H1 (cell line): Measurements from ENCODE around the gene ZNF212.

Experiments used
- ATF3 ChIP-seq: IDR thresholded peaks from 2 replicates; pipeline ENCODE4 v1.6.1; 2011; ENCODE audit warnings: low read depth, mild to moderate bottlenecking, low read length; ENCODE audit not compliant: insufficient read depth
- CREB1 ChIP-seq: IDR thresholded peaks from 2 replicates; pipeline ENCODE4 v1.6.1; 2012; ENCODE audit warnings: inconsistent platforms
- CTCF ChIP-seq, 3 experiments: IDR thresholded peaks; 1 replicate in 2 of 3; 2 replicates in 1 of 3; pipeline versions ENCODE4 v1.5.1 to v1.6.1; 2011; ENCODE audit warnings: low read length in 3 of 3, mild to moderate bottlenecking in 3 of 3, inconsistent platforms in 2 of 3, low read depth in 1 of 3, moderate library complexity in 1 of 3; ENCODE audit not compliant: insufficient read depth in 1 of 3; ENCODE audit errors: control extremely low read depth in 1 of 3
- POLR2AphosphoS5 ChIP-seq: IDR thresholded peaks from 2 replicates; pipeline ENCODE4 v1.6.1; 2011; ENCODE audit warnings: low read depth, low read length
- RFX5 ChIP-seq: IDR thresholded peaks from 2 replicates; pipeline ENCODE4 v1.6.1; 2011; ENCODE audit warnings: low read depth, low read length, improper control_type of control experiment, borderline replicate concordance
- RNF2 ChIP-seq: fragments of 200-900, 300-1000 bp; sonication (generic); IDR thresholded peaks from 2 replicates; pipeline ENCODE4 v1.7.1; 2016; ENCODE audit warnings: borderline replicate concordance, low read depth, mild to moderate bottlenecking, antibody characterized with exemption, low read length; ENCODE audit not compliant: poor library complexity, severe bottlenecking; ENCODE audit errors: missing control alignments
- RXRA ChIP-seq: IDR thresholded peaks from 2 replicates; pipeline ENCODE4 v1.6.1; 2011; ENCODE audit warnings: low read depth, mild to moderate bottlenecking, low read length, moderate library complexity; ENCODE audit not compliant: insufficient read depth

- no peak for TF ChIP-seq RNF2
- TF ChIP-seq ATF3: no peak
- no peak for TF ChIP-seq RFX5
- no peak for TF ChIP-seq RXRA
- TF ChIP-seq CTCF (IDR thresholded peaks at IDR 0.05; ENCODE audit: control extremely low read depth in 1 of 3, insufficient read depth in 1 of 3, low read depth in 1 of 3, low read length in 3 of 3): no peak
- TF ChIP-seq CREB1: no peak
- TF ChIP-seq POLR2AphosphoS5: no peak
Measured at GRCh38 chr7:149295481-149295850, 56.0 kb downstream of the ZNF212 start.
